ENCODE results near the gene ACAA2.

DNA sequence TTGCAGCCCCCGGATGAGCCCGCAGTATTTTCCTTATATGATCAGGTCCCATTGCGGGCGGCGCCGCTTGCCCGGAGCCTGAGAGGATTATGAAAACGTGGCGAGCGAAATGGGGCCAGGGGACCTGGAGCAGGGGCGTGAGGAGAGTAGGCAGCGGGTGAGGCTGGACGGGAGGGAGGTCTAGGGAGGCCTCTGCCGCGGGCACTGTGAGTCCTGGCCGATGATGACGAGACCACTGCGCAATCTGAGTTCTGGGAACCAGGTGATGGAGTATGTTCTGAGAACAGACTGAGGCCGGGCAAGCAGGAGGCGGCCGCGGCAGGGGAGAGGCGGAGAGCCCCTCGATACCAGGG lies 790 bp upstream of the ACAA2 start:
- TF ChIP-seq, protein P1, sequence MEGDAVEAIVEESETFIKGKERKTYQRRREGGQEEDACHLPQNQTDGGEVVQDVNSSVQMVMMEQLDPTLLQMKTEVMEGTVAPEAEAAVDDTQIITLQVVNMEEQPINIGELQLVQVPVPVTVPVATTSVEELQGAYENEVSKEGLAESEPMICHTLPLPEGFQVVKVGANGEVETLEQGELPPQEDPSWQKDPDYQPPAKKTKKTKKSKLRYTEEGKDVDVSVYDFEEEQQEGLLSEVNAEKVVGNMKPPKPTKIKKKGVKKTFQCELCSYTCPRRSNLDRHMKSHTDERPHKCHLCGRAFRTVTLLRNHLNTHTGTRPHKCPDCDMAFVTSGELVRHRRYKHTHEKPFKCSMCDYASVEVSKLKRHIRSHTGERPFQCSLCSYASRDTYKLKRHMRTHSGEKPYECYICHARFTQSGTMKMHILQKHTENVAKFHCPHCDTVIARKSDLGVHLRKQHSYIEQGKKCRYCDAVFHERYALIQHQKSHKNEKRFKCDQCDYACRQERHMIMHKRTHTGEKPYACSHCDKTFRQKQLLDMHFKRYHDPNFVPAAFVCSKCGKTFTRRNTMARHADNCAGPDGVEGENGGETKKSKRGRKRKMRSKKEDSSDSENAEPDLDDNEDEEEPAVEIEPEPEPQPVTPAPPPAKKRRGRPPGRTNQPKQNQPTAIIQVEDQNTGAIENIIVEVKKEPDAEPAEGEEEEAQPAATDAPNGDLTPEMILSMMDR (IDR thresholded peaks at IDR 0.05): no peak
- no peak for TF ChIP-seq POLR2A (IDR thresholded peaks at IDR 0.05)
- TF ChIP-seq POLR2AphosphoS5 (IDR thresholded peaks at IDR 0.05; ENCODE audit: insufficient read depth in 1 of 2, low read depth in 1 of 2): peak in 1 of 2 donors; percentile 70
